ENCODE measurements around the gene LAMA2. TPM values are rescaled to one million over a fixed set of nuclear protein-coding genes. Genes with fewer than 3 reads are reported as not detected.

Gene LAMA2
- total RNA-seq, 1 donor from 2014 or later, result 0.47 TPM

DNA sequence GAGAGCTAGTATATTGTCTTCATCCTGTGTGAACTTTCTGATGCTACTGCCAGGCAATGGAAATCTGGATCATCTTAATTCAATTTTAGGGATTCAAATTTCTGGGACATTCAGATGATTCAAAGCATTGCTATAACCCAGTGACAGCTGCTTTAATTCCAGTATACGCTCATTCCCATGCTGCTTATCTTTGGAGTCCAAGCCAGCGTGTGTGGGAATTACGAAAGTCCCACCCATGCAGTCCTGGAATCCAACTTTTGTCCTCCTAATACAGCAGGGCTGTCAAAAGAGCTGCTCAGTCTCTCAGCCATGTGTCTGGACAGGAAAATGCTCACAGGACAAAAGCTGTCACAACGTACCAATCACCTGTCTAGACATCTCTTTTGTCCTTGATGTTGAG lies 219.8 kb downstream of the LAMA2 start:
- no peak overlapping the region for H3K27ac Mint-ChIP-seq (ENCODE audit: unreplicated experiment)
- H3K4me1 Mint-ChIP-seq, result peaks cover 6% of the 10 kb centered on the region
- no peaks in the 10 kb centered on the region for H3K9me3 Mint-ChIP-seq
- no peaks in the 10 kb centered on the region for H3K36me3 Mint-ChIP-seq (ENCODE audit: low read depth)
- DNase-seq (ENCODE audit: low read depth, low spot score), result no peak
- TF ChIP-seq, protein P1, sequence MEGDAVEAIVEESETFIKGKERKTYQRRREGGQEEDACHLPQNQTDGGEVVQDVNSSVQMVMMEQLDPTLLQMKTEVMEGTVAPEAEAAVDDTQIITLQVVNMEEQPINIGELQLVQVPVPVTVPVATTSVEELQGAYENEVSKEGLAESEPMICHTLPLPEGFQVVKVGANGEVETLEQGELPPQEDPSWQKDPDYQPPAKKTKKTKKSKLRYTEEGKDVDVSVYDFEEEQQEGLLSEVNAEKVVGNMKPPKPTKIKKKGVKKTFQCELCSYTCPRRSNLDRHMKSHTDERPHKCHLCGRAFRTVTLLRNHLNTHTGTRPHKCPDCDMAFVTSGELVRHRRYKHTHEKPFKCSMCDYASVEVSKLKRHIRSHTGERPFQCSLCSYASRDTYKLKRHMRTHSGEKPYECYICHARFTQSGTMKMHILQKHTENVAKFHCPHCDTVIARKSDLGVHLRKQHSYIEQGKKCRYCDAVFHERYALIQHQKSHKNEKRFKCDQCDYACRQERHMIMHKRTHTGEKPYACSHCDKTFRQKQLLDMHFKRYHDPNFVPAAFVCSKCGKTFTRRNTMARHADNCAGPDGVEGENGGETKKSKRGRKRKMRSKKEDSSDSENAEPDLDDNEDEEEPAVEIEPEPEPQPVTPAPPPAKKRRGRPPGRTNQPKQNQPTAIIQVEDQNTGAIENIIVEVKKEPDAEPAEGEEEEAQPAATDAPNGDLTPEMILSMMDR (conservative IDR thresholded peaks at IDR 0.05), result no peak
- H3K27me3 Mint-ChIP-seq (ENCODE audit: low read depth), result no peaks in the 10 kb centered on the region
- no peak overlapping the region for H3K4me3 Mint-ChIP-seq

GRCh38 chr6:129104131-129104530 lies 221.2 kb downstream of the LAMA2 start:
- TF ChIP-seq, protein P1 (conservative IDR thresholded peaks at IDR 0.05), result no peak
- no peaks in the 10 kb centered on the region for H3K27me3 Mint-ChIP-seq (ENCODE audit: low read depth)
- H3K9me3 Mint-ChIP-seq, result no peaks in the 10 kb centered on the region
- no peaks in the 10 kb centered on the region for H3K36me3 Mint-ChIP-seq (ENCODE audit: low read depth)
- DNase-seq (ENCODE audit: low read depth, low spot score), result no peak
- H3K27ac Mint-ChIP-seq (ENCODE audit: unreplicated experiment), result no peak overlapping the region
- H3K4me1 Mint-ChIP-seq, result peaks cover 6% of the 10 kb centered on the region
- H3K4me3 Mint-ChIP-seq, result no peak overlapping the region

- Mint-ChIP-seq H3K4me3 (no peak overlapping the region), H3K27me3 (ENCODE audit: low read depth) (no peaks in the 10 kb centered on the region), H3K27ac (ENCODE audit: unreplicated experiment) (no peak overlapping the region), H3K9me3 (no peaks in the 10 kb centered on the region), H3K4me1 (peaks cover 6% of the 10 kb centered on the region), H3K36me3 (ENCODE audit: low read depth) (no peaks in the 10 kb centered on the region)
- DNase-seq (ENCODE audit: low read depth, low spot score), result no peak
- TF ChIP-seq, protein P1 (conservative IDR thresholded peaks at IDR 0.05), result no peak
Measured at GRCh38 chr6:129104560-129104959, 221.6 kb downstream of the LAMA2 start.

DNA sequence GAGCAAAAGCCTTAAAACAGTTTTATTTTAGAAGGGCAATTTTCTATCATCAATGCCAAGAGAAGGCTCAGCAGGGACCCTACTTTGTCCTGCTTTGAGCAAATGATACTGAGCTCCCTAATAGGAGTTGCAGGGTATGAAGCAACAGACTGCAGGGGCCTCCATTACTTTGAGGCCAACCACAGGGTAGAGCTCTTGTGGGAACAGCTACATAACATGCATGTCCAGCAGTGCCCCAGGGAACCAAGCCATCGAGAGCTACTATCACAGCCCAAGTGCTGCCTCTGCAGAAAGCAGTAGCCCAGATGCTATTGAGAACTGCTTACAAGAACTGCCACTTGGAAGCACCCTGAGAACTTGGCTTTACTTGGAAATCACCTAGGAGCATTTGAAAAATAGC lies 222.1 kb downstream of the LAMA2 start:
- Mint-ChIP-seq H3K27me3 (ENCODE audit: low read depth) (no peaks in the 10 kb centered on the region), H3K27ac (ENCODE audit: unreplicated experiment) (no peak overlapping the region), H3K9me3 (no peaks in the 10 kb centered on the region)

GRCh38 chr6:129105793-129106192 lies 222.9 kb downstream of the LAMA2 start:
- no peak for DNase-seq (ENCODE audit: low read depth, low spot score)
- Mint-ChIP-seq H3K9me3 (no peaks in the 10 kb centered on the region), H3K27me3 (ENCODE audit: low read depth) (no peaks in the 10 kb centered on the region), H3K4me3 (no peak overlapping the region), H3K36me3 (ENCODE audit: low read depth) (no peaks in the 10 kb centered on the region), H3K27ac (ENCODE audit: unreplicated experiment) (no peak overlapping the region), H3K4me1 (peaks cover 6% of the 10 kb centered on the region)
- TF ChIP-seq, protein P1 (conservative IDR thresholded peaks at IDR 0.05), result no peak

More for the DNA sequence above, 222.1 kb downstream of the LAMA2 start:
- Mint-ChIP-seq H3K36me3 (ENCODE audit: low read depth) (no peaks in the 10 kb centered on the region), H3K4me1 (peaks cover 6% of the 10 kb centered on the region), H3K4me3 (no peak overlapping the region)
- DNase-seq (ENCODE audit: low read depth, low spot score), result no peak
- TF ChIP-seq, protein P1 (conservative IDR thresholded peaks at IDR 0.05), result no peak

DNA sequence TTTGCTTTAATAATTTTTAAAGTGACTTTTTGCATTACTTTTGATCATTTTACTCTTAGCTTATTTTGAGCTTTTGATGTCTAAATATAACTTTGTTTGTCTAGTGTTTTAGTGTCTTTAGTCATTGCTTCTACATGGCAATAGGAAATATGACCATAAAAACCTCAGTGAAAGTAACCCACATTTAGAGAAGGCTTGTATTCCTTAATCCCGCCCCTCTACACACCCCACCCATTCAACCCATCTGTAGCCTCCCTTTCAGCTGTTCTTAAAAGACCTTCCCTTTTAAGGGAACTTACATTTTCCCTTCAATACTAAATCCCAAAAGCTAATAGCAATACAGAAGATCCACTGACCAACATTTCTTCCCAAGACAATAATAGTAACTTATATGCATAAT lies 225.4 kb downstream of the LAMA2 start:
- TF ChIP-seq, protein P1 (conservative IDR thresholded peaks at IDR 0.05), result no peak
- no peak for DNase-seq (ENCODE audit: low read depth, low spot score)
- H3K9me3 Mint-ChIP-seq, result no peaks in the 10 kb centered on the region
- no peaks in the 10 kb centered on the region for H3K36me3 Mint-ChIP-seq (ENCODE audit: low read depth)
- H3K27ac Mint-ChIP-seq (ENCODE audit: unreplicated experiment), result no peak overlapping the region
- H3K27me3 Mint-ChIP-seq (ENCODE audit: low read depth), result no peaks in the 10 kb centered on the region
- no peak overlapping the region for H3K4me3 Mint-ChIP-seq
- H3K4me1 Mint-ChIP-seq, result peaks cover 6% of the 10 kb centered on the region
